Measurements from ENCODE around the gene CSTPP1.
A peak's percentile ranks its signal among the peaks of the same experiment; 100 is the strongest.
"Not testable (repeated sequence)": the region's sequence is repeated elsewhere in the genome, so short reads cannot be mapped to it uniquely, and the experiment has no call there.

The CSTPP1 gene

GRCh38 chr11:47185305-47186075 lies 248.9 kb downstream of the CSTPP1 start:
- peak in 1 of 2 donors; percentile 40 for DNase-seq

- DNase-seq = peak in 1 of 2 donors; percentile 29
These were observed 249.6 kb downstream of the CSTPP1 start, which contains the start of gene PACSIN3 for GRCh38 chr11:47186076-47186699. TSS of gene PACSIN3 (minus strand) at chr11:47186434. CDS start at chr11:47182727, 3,707 bp downstream.

- DNase-seq = peak in 1 of 2 donors; percentile 31
These were observed 250.4 kb downstream of the CSTPP1 start for GRCh38 chr11:47186700-47187695.

GRCh38 chr11:47187723-47188122 lies 251.2 kb downstream of the CSTPP1 start:
- DNase-seq = no peak

GRCh38 chr11:47188259-47188658 lies 251.7 kb downstream of the CSTPP1 start:
- DNase-seq = no peak

GRCh38 chr11:47189100-47189834 lies 252.7 kb downstream of the CSTPP1 start:
- no peak for DNase-seq

- DNase-seq = not testable (repeated sequence)
These were observed 254.6 kb downstream of the CSTPP1 start for GRCh38 chr11:47191137-47191536.

GRCh38 chr11:47192111-47192510 lies 255.6 kb downstream of the CSTPP1 start:
- DNase-seq = no peak

GRCh38 chr11:47198161-47198560 lies 261.6 kb downstream of the CSTPP1 start:
- DNase-seq = not testable (repeated sequence)

GRCh38 chr11:47201015-47201414 lies 264.5 kb downstream of the CSTPP1 start:
- DNase-seq = no peak

GRCh38 chr11:47202576-47202975 lies 266.0 kb downstream of the CSTPP1 start:
- no peak for DNase-seq

GRCh38 chr11:47204637-47204989 lies 268.1 kb downstream of the CSTPP1 start:
- peak in 1 of 2 donors; percentile 47 for DNase-seq

GRCh38 chr11:47206577-47206976 lies 270.0 kb downstream of the CSTPP1 start:
- DNase-seq = not testable (repeated sequence)

- DNase-seq = no peak
These were observed 270.9 kb downstream of the CSTPP1 start for GRCh38 chr11:47207459-47207858.

- DNase-seq = not testable (repeated sequence)
These were observed 271.5 kb downstream of the CSTPP1 start for GRCh38 chr11:47208008-47208552.

GRCh38 chr11:47208628-47209027 lies 272.1 kb downstream of the CSTPP1 start:
- no peak for DNase-seq
